Non-pigmented ciliary epithelial cell (primary cell): Measurements from ENCODE around the gene TTF1.

Experiments used
- DNase-seq: peaks from one replicate; pipeline ENCODE4 v3.0.0-alpha.2; 2010; ENCODE audit warnings: low read depth

Gene TTF1

DNA sequence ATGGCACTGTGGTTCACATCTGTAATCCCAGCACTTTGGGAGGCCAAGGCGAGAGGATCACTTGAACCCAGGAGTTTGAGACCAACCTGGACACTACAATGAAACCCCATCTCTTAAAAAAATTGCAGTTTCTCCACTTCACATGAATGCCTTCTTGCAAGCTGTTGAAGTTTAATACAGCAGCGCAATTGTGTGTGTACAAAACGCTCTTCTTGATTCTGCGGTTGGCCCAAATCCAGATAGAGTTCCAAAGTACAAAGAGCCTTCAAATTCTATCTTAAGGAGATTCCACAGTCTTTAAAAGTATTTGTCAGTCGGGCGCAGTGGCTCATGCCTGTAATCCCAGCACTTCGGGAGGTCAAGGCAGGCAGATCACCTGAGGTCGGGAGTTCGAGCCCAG is 42.6 kb downstream of the TTF1 start:
- DNase-seq = no peak

DNA sequence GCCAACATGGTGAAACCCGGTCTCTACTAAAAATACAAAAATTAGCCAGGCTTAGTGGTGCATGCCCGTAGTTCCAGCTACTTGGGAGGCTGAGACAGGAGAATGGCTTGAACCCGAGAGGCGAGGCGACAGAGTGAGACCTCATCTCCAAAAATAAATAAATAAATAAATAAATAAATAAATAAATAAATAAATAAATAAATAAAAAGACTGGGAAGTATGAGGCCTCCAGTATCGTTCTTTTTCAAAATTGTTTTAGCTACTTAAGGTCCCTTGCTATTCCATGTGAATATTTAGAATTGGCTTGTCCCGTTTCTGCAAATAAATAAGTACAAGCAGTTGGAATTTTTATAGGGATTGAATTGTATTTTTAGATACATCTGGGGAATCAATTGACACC is 48.9 kb downstream of the TTF1 start:
- DNase-seq = no peak

DNA sequence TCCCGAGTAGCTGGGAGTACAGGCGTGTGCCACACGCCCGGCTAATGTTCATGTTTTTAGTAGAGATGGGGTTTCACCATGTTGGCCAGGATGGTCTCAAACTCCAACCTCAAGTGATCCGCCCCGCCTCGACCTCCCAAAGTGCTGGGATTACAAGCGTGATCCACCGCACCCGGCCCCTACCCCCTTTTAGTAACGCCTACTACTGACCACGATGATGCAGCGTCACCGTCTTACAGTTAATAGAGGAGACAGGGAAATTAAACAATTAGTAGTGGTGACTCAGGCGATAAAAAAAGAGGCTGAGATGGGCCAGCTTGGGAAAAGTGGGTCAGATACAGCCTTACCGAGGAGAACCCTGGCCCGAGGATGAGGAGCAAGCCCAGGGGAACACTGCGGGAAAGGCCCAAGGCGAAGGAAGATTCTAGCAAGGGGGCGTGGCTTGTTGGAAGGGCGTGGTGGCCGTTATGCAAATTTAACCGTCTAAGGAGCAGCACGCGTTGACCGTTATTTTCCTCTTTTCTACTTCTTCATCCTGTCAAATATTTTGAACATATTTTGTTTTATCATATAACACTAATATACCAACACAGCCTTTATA is 50.2 kb downstream of the TTF1 start:
- no peak for DNase-seq

DNA sequence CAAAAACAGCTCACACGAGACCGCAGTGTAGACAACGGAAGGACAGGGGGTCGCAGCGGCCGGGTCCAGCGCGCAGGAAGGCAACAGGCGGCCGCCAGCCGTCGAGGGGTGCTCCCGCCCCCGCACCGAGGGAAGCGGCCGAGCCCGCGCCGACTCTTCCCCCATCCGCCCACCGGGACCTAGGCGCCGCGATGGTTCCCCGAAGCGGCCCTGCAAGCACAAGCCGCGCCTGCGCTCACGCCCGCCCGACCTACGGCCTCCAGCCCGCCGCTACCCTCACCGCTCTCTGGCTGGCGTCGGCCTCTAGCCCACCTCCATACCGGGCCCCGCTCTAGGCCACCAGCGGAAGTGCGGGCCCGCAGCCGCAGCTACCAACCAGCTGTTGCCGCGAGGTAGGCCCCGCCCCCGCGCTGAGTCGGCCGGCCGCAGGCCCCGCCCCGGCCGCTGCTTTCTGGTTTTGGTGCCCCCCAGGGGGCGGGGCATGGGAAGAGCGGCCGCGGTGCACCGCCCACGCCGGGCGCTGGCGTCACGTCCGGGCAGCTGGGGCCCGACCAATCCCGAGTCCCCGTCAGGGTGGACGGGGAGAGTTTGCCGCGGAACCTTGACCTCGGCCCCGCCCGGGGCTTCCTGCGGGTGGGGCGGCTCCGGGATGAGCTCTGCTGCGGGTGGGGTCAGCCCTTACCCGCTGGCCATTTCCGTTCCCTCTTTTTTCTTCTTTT is 51.8 kb downstream of the TTF1 start, which contains the start of gene SETX:
Gene SETX (minus strand): TSS at position 350 of the 719 bp plus-strand sequence. CDS start 5,558 bp downstream, outside the sequence.
- peak; percentile 73 for DNase-seq

DNA sequence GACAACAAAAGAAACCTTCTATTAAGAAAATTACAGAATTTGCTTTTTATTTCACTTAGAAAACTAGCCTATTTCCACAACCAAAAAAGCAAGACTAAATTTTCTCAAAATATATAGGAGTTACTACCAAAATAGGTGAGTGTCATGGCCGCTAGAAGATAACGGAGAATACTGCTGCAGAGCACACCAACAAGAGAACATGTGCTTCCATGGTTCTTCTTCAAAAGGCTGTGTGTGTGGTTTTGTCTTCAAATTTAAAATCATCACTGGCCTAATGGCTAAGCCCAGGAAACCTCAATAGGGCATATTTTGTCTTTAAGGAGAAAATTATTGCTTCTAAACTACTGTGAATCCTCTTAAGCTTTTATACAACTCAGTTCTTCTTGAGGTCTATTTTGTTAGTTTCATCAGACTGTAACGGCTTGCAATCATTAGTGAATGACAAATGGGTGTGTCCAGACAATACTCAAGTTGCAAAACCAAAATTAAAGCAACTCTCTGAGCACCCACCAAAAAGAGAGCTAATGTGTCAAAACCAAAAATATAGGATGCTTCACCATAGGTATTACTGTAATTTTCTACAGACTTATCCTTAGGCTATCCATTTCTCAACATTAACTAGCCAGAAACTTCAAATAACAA is 55.1 kb downstream of the TTF1 start:
- DNase-seq = no peak

DNA sequence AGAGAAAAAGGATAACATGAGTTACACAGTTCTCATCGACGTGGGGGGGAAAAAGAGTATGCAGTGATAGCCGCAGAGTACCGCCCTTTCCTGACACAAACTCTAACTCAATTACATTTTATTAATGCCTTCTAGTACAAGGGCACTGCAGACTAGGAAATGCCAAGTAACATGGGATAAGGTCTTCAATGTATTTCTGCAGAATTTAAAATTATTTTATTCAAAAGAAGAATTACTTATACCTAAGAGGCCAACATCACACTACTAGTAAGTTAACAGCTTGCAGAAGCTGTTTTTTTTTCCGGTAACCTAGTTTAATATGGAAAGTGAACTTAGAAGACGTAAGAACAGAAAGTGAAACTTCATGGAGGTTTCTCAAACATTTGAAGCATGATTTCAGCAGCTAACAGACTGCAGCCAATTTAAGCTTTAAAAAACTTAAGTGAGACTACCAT is 55.8 kb downstream of the TTF1 start:
- no peak for DNase-seq

DNA sequence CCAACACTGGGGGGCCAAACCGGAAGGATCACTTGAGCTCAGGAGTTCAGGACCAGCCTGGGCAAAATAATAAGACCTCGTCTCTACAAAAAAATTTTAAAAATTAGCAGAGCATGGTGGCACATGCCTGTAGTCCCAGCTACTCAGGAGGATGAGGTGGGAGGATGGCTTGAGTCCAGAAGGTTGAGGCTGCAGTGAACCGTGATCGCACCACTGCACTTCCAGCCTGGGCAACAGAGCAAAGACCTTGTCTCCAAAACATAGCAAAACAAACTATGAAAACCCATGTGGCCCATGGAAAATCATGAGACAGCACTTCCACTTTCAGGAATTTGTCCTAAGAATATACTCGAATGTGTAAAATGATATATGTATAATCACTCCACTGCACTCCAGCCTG is 58.0 kb downstream of the TTF1 start:
- DNase-seq = no peak

DNA sequence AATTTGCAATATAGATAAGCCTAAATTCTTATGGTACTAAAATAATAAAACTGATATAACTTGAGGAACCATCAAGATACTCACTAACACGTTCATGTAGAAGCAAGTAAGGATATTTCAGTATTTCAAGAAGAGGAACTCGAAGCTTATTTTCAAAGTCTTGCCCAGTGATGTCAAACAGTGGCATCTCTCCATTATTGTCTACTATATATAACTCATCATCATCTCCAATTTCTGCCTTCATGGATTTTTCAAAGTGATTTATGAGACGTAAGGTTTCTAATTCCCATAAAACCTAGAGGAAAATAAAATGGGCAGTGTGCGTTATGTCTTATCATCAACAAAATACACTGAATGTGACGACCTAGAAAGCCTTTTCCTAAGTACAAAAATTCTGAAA is 60.5 kb downstream of the TTF1 start:
- DNase-seq = no peak

DNA sequence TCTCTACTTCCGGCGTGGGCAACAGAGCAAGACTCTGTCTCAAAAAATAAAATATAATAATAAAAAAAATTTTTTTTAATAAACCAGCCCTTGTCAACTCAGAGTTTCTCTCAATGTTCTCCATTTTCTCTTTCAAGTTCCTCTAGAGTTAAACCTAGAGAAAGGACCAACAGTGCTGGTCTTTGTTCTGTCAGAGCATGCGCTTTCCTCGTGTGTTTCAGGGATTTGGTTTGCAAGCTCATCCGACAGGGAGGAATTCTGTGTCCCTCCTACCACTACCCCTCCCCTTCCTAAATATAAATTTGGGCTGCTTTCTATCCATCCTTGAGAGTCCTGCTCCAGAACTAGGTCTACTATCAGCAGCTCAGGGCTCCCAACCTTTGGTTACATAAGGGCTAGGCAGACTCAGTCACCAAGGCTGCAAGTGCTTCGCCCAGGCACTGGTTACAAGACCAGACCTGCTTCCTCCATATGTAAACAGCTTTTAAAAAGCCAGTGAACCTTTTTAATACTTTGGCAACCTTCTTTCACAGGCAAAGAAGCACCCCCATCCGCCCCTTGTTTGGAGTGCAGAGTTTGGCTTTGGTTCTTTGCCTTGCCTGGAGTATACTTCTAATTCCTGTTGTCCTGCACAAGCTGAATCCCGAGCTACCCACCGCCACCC is 65.3 kb downstream of the TTF1 start:
- DNase-seq = no peak

DNA sequence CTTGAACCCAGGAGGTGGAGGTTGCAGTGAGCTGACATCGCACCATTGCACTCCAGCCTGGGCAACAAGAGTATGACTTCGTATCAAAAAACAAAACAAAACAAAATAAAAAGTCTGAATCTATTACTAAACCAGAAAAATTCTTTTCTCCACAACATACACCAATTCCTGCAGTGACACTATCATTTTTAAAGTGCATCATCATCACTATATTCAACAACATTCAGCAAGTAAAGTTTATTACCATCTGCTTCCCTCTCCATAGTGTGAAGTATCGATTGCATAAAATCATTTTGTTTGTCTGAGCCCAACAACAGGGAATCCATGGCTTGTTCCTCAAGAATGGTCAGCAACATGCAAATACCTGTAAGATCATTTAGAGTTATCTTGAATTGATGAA is 72.3 kb downstream of the TTF1 start:
- DNase-seq = no peak

DNA sequence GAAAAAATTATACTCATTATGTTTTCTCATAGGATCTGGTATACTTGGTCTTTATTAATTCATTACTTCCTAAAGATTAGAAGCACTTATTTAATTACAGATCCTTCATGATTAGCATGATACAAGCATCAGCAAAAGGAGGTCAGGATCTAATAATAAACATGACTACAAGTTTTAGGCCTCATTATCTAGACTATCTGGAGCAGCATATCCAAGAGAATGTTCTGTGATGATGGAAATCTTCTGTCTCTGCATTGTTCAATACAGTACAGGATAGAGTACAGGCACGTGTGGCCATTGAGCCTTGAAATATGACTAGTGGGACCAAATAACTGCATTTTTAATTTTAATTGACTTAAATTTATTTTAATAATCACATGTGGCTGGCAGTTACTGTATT is 73.1 kb downstream of the TTF1 start:
- no peak for DNase-seq

DNA sequence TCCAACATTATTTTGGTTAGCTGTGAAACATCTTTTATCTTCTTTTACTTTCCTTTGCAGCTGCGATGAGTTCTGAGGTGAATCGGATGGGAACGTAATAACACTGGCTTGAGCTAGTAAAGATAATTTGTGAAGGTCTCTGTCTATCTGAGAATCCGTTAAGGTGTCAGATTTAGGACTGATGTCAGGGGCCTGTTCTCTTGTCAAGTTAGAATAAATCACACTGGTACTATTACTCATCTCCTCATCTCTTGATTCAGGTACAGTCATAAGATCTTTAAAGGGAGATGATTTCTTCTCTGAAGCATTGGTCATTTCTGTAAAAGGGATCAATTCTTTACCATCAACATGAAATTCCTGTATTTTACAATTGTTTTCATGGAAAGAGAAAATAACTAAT is 78.1 kb downstream of the TTF1 start:
- DNase-seq = no peak

DNA sequence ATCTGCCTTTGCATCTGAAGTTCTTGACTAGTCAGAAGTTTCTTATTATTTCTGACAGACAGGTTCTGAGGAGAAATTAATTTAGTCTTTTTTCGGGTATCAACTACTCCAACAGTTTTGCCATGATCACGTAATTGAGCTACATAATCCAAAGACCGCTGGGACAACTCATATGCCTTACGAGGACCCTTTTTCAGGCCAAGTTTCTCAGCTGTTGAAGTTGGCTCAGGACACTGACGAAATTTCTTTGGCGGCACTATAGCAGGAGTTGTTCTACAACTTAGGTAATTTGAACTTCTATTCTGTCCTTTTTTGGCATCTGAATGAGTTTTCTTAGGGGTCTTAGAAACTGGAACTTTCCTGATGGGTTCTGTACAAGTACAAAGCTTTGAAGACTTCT is 79.1 kb downstream of the TTF1 start:
- no peak for DNase-seq
